ENCODE measurements around the gene CEP164.
A peak's percentile ranks its signal among the peaks of the same experiment; 100 is the strongest.
"Not testable (repeated sequence)": the region's sequence is repeated elsewhere in the genome, so short reads cannot be mapped to it uniquely, and the experiment has no call there.

The CEP164 gene

GRCh38 chr11:117369534-117369933, 41.9 kb downstream of the CEP164 start:
- no peak for DNase-seq

GRCh38 chr11:117371453-117371852, 43.8 kb downstream of the CEP164 start:
- DNase-seq, result no peak

- DNase-seq, result no peak
Measured at GRCh38 chr11:117374316-117375055, 46.8 kb downstream of the CEP164 start.

- no peak for DNase-seq
Measured at GRCh38 chr11:117375960-117376359, 48.3 kb downstream of the CEP164 start.

DNA sequence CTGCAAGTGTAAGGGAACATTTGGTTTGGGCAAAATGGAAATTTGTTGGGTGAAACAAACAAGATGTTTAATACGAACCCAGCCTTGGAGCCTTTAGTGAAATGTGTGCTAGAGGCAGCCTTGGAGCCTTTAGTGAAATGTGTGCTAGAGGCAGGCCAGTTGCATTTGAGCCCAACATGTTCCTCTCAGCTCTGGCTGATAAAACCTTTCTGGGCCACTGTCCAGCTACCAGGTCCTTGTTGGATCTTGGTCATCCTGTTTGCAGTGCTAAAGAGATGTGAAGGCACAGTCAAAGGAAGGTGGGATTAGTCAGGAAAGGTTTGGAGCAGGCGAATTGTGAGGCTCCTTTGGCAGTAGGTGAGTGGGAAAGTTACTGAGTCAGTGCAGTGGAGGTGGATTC, 48.9 kb downstream of the CEP164 start:
- DNase-seq, result no peak

GRCh38 chr11:117378976-117379865, 51.6 kb downstream of the CEP164 start:
- DNase-seq, result no peak

DNA sequence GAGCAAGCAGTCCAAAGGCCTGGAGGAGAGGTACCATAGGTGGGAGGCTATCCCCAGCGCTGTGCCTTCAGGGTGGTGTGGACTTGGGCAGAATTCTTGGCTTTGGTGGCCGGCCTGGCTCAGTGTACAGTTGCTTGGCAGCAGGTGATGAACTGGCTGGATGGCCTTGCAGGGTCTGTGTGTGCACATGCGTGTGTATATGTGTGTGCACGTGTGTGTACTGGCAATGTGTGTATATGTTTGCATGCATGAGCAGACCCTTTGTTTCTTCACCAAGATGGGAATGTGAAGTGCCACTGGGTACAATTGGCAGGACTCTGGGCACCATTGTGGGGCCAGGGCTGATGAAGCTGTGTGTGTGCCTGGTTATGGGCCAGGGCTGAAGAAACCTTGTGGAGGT, 53.0 kb downstream of the CEP164 start:
- no peak for DNase-seq

DNA sequence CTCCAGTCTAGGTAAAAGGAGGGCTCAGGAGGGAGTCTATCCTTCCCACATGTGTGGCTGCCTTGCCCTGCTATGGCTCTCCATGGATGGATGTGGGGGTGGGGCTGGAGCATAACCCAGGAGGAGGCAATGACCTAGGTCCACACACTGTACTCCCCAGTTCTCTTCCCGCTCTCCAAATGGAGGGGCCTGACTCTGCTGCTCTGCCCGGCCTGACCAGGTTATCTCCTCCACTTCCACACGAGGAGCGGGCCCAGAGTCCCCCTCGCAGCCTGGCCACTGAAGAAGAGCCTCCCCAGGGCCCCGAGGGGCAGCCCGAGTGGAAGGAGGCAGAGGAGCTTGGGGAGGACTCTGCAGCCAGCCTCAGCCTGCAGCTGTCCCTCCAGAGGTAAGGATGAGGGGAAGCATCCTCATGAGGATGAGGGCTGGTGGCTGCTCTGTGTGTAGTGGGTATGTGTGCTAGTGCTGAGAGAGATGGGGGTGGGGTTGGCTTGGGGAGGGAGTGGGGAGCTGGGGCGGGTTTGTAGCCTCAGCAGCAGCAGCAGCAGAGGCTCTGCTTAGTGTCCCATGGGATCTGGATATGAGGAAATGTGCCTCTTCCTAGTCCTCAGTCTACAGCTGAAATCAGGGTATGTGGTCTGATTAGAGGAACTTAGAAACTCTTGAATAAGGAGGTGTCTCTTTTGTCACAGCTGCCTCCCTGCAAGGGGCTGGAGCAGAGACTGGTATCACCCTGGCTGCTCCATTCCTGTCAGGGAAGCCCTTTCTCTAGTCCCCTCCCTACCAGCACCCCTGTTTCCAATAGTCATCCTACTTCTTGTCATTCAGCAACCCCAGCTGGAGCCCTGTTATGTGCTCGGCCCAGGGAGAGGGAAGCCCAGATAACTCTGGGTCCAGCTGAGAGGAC, 54.1 kb downstream of the CEP164 start:
- no peak for DNase-seq

GRCh38 chr11:117382746-117383145, 55.1 kb downstream of the CEP164 start:
- no peak for DNase-seq

GRCh38 chr11:117384045-117384444, 56.4 kb downstream of the CEP164 start:
- peak; percentile 17 for DNase-seq

- no peak for DNase-seq
Measured at GRCh38 chr11:117385471-117385870, 57.8 kb downstream of the CEP164 start.

DNA sequence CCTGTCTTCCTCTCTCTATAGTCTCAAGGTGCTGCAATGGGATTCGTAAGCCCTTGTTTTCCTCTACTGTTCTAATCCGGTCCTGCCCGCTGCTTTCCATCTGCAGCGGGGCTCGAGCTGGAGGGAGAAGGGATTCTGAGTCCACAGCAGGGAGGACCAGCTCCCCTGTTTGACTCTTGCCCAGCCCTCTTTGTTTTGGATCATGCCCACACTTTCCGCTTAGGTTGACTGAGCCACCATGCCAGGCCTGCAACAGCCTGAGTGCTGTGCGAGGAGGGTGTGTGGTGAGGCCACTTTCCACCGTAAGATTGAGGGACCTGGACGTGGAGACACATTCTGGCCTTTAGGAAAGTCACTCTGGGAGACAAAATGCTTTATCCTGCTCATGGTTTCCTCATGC, 58.3 kb downstream of the CEP164 start:
- DNase-seq, result no peak

DNA sequence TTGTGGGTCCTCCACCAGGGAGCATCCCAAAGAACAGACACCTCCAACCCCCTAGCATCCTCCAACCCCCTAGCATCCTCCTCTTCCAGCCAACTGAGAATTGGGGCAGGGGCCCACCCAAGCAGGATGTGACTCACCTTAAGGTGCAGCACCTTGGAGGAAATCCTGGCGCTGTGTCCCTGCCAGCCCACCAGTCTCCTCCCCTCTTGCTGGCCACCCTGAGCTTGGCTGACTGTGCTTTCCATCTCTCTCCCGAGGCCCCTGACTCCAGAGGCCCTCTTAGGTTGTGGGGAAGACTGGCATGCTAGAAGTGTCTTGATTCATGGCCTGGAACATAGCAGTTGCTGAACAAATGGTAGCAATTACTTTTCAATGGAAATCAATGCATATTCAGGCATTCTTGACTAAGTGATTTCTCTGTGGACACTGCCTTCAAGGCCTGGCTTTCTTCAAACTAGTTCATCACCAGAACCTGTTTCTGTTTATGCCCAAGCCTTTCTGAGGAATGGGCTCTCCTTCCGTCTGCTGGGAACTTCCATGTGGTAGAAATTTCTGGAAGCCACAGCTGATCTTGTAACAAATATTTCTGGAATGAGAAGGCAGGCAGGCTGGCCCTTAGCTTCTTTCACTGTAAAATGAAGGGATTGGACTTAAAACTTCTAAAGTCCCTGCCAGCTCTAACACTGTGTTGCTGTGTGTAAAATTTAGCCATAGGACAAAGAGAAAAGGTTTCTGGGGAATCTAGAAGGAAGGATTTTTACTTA, 60.5 kb downstream of the CEP164 start:
- DNase-seq, result no peak

DNA sequence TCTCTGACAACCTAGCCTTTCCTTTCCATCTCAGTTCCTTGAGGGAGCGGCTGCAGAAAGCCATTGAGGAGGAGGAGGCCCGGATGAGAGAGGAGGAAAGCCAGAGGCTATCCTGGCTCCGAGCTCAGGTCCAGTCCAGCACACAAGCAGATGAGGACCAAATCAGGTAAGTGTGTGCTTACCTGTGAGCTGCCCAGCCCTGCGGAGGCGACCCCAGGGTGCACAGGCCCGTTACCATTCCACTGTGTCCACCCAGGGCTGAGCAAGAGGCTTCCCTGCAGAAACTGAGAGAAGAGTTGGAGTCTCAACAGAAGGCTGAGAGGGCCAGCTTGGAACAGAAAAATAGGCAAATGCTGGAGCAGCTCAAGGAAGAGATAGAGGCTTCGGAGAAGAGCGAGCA, 63.1 kb downstream of the CEP164 start:
- DNase-seq, result no peak

DNA sequence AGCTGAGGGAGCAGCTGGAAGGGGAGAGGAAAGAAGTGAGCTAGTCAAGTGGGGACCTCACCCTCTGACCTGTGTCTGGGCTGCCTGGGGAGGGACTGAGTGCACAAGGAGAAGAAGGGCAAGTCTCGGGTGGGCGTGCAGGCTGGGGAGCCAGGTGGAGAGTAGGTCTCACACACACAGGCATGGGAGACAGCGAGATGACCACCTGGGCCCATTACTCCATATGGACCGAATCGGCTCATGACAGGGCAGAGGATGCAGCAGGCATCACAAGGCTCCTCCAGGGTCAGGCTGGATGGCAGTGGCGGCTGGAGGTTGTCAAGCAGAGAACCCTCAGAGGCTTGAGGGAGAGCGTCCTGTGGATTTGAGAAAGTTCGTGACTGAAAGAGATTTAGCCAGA, 63.5 kb downstream of the CEP164 start:
- no peak for DNase-seq

DNA sequence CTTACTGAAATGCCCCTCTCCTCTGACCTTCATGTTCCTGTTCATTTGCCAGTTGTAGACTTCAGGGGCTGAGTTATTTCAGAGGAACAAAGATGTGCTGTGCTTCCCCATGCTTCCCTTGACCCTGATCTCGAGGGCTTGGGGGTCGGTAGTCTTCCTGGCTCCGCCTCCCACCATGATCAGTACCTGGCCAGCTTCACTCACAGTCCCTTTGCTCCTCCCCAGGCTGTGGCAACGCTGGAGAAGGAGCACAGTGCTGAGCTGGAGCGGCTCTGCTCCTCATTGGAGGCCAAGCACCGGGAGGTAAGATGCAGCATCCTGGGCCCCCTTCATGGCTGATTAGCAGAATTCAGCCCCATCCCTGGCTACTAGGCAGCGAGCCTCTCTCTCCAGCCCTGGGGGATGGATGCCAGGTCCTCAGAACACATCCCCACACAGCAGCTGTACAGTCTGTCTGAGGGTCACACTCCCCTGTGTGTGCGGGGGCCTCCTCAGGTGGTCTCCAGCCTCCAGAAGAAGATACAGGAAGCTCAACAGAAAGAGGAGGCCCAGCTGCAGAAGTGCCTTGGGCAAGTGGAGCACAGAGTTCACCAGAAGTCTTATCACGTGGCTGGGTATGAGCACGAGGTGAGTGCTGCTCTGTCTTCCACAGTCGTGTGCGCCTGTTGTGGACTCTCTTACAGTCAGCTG, 64.5 kb downstream of the CEP164 start:
- DNase-seq, result no peak

- DNase-seq, result no peak
Measured at GRCh38 chr11:117392979-117393378, 65.3 kb downstream of the CEP164 start.

DNA sequence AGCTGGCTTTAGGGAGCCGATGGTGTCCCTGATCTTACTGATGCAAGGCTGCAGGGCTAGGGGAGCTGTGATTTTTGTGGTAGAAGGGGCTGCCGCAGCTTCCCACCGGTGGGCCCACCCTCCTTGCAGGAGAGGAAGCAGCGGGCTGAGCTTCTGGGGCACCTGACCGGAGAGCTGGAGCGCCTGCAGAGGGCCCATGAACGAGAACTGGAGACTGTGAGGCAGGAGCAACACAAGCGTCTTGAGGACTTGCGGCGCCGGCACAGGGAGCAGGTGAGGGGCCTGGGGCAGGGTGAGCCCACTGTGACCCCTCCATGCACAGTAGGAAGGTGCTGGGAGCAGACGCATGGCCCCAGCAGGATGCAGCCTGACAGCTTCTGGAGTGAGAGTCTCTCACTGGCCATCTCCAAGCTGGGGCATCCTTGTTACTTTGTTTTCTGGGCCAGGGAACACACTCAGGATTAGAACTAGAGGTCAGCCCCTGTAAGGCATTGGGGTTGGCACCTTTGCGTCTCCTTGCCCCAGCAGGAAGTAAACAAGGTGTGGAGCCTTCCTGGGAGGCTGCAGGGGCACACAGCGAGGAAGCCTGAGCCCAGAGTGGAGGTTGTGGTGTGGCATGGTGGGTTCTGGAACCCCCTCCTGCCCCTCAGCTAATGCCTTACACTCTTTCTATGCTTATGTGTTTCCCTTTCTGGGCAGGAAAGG, 66.7 kb downstream of the CEP164 start:
- DNase-seq, result no peak

- DNase-seq, result no peak
Measured at GRCh38 chr11:117395476-117395875, 67.8 kb downstream of the CEP164 start.

GRCh38 chr11:117396970-117397369, 69.3 kb downstream of the CEP164 start:
- no peak for DNase-seq

GRCh38 chr11:117398618-117399017, 71.0 kb downstream of the CEP164 start:
- not testable (repeated sequence) for DNase-seq
